ENCODE results near the gene RAE1. TPM values are rescaled to one million over a fixed set of nuclear protein-coding genes. Genes with fewer than 3 reads are reported as not detected.

Gene RAE1
- total and polyA plus RNA-seq, 2 donors (not counting 1 experiment from before 2014, with no cell fraction given), result 27.2 to 39.4 TPM

DNA sequence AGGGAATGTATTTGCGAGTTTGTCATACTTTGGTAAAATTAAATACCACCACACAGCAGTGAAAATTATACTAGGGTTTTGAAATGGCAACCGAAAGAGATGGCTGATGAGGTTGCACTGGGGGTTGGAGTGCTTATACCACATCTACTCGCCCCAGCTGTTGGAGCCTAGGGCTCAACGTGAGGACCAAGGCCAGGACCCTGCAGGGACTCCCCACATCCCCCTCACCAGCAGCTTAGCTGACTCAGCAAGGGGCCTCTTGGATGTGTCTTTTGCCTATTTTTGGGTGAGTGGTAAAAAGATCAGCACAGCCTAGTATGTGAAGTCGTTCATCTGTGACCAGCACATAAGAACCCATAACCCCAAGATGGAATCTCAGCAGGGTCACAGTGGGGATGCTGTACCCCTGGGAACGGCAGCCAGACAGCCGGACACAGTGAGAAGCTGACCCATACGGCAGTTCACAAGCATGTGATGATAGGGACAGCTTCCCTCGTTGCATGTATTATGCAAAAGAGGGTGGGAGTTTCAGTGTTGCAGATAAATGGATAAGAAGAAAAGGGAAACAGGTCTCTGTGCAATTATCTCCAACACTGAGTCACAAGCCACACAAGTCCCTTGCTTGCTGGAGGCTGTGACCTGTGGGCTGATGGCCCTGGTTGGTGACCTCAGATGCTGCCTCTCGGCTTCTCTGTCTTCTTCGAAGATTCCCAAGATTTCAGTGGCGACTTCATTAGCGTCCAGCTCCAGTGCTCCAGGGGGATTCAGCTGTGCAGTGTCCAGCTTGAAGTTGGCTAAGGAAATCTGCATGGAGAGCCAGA lies 42.4 kb upstream of the RAE1 start:
- H2AFZ ChIP-seq (ENCODE audit: low read length), result no peak overlapping the region
- no peak for TF ChIP-seq EZH2 (IDR thresholded peaks at IDR 0.05; ENCODE audit: low read length, missing control alignments)
- TF ChIP-seq, protein P1, sequence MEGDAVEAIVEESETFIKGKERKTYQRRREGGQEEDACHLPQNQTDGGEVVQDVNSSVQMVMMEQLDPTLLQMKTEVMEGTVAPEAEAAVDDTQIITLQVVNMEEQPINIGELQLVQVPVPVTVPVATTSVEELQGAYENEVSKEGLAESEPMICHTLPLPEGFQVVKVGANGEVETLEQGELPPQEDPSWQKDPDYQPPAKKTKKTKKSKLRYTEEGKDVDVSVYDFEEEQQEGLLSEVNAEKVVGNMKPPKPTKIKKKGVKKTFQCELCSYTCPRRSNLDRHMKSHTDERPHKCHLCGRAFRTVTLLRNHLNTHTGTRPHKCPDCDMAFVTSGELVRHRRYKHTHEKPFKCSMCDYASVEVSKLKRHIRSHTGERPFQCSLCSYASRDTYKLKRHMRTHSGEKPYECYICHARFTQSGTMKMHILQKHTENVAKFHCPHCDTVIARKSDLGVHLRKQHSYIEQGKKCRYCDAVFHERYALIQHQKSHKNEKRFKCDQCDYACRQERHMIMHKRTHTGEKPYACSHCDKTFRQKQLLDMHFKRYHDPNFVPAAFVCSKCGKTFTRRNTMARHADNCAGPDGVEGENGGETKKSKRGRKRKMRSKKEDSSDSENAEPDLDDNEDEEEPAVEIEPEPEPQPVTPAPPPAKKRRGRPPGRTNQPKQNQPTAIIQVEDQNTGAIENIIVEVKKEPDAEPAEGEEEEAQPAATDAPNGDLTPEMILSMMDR (conservative IDR thresholded peaks at IDR 0.05 in 1 of 2, IDR thresholded peaks at IDR 0.05 in 1 of 2; ENCODE audit: low read depth in 1 of 2, low read length in 2 of 2), result no peak
- H4K20me1 ChIP-seq (ENCODE audit: control insufficient read depth, extremely low read depth, insufficient read depth, low read length), result no peaks in the 10 kb centered on the region
- H3K9me3 ChIP-seq (ENCODE audit: control insufficient read depth, insufficient read depth, low read depth, low read length), result no peaks in the 10 kb centered on the region
- no peaks in the 10 kb centered on the region for H3K27me3 ChIP-seq (ENCODE audit: control insufficient read depth, insufficient read depth, low read length)
- no peak overlapping the region for H3K27ac ChIP-seq (ENCODE audit: insufficient read depth, low read length)
- no peak overlapping the region for H3K4me2 ChIP-seq (ENCODE audit: extremely low read depth, insufficient read depth, low read length)
- DNase-seq (ENCODE audit: low read depth in 2 of 2), result no peak
- H3K4me3 ChIP-seq (replicated peaks in 1 of 4; ENCODE audit: control extremely low read depth in 1 of 4, insufficient read depth in 1 of 4, low read depth in 3 of 4, low read length in 4 of 4), result no peak overlapping the region
- H3K9ac ChIP-seq (ENCODE audit: insufficient read depth, low read length), result no peak overlapping the region
- no peaks in the 10 kb centered on the region for H3K79me2 ChIP-seq (ENCODE audit: control insufficient read depth, insufficient read depth, low read length)
- H3K4me1 ChIP-seq (ENCODE audit: control insufficient read depth, extremely low read depth, insufficient read depth, low read length), result no peaks in the 10 kb centered on the region
- H3K36me3 ChIP-seq (ENCODE audit: control insufficient read depth, insufficient read depth, low read length), result no peaks in the 10 kb centered on the region

DNA sequence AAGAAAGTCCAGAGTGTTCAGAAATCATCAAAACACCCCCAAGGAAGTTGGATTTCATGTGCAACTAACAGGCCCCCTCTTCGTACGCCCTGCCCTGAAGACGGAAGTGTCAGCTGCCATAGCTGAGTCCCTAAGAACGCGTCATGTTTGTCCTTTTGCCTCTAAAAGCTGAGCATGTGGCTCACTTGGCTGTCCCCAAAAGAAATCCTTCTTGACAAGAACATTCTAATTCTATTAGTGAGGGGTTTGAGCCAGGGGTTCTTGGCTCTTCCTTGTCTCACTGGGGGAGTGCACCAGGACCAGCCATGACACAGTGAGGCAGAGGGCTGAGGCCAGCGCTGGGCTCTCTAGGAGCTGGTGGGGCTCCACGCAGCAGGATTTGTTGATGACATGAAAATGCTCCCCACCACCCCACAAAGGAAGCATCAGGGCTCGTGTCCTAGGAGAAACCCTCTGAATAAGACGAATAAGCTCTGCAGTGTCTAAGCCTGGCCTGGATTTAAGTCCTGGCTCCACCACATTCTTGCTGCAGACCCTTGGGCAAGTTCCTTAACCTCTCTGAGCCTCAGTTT lies 41.4 kb upstream of the RAE1 start:
- Histone ChIP-seq H4K20me1 (ENCODE audit: control insufficient read depth, extremely low read depth, insufficient read depth, low read length) (no peaks in the 10 kb centered on the region), H3K27me3 (ENCODE audit: control insufficient read depth, insufficient read depth, low read length) (no peaks in the 10 kb centered on the region), H3K79me2 (ENCODE audit: control insufficient read depth, insufficient read depth, low read length) (no peaks in the 10 kb centered on the region), H3K36me3 (ENCODE audit: control insufficient read depth, insufficient read depth, low read length) (no peaks in the 10 kb centered on the region), H3K27ac (ENCODE audit: insufficient read depth, low read length) (no peak overlapping the region), H3K4me1 (ENCODE audit: control insufficient read depth, extremely low read depth, insufficient read depth, low read length) (no peaks in the 10 kb centered on the region), H3K9ac (ENCODE audit: insufficient read depth, low read length) (no peak overlapping the region), H2AFZ (ENCODE audit: low read length) (no peak overlapping the region), H3K4me3 (replicated peaks in 1 of 4; ENCODE audit: control extremely low read depth in 1 of 4, insufficient read depth in 1 of 4, low read depth in 3 of 4, low read length in 4 of 4) (no peak overlapping the region), H3K9me3 (ENCODE audit: control insufficient read depth, insufficient read depth, low read depth, low read length) (no peaks in the 10 kb centered on the region), H3K4me2 (ENCODE audit: extremely low read depth, insufficient read depth, low read length) (no peak overlapping the region)
- TF ChIP-seq, protein P1 (conservative IDR thresholded peaks at IDR 0.05 in 1 of 2, IDR thresholded peaks at IDR 0.05 in 1 of 2; ENCODE audit: low read depth in 1 of 2, low read length in 2 of 2), result no peak
- no peak for TF ChIP-seq EZH2 (IDR thresholded peaks at IDR 0.05; ENCODE audit: low read length, missing control alignments)
- DNase-seq (ENCODE audit: low read depth in 2 of 2), result no peak

DNA sequence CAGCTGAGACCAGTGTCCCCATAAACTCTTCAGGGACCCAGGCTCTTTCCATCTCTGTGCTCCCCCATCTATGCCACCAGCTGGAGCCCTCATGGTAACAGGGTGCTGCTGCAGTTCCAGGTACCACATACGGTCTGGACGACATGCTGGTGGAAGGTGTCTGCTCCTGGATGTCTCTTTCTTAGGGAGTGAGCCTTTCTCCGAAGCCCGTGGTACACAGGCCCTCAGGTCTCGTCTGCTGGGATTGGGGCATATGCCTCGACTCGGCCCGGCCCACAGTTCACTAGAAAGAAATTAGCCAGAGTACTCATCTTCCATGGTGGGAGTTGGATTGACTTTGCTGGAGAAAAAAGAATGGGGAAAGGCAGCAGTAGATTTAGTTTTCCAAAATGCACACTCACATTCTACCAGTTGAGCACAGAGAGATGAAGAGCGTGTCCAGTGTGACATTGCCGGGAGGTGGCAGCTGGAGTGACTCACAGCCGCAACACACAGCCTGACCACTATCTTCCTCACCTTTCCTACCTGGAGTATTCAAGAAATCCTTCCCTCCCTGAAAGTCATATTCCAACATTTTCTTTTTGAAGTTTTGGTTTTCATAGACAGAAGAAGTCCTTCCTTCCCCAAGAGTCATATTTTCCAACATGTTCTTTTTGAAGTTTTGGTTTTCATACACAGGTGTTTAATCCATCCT lies 40.1 kb upstream of the RAE1 start:
- Histone ChIP-seq H3K4me2 (ENCODE audit: extremely low read depth, insufficient read depth, low read length) (no peak overlapping the region), H3K27ac (ENCODE audit: insufficient read depth, low read length) (no peak overlapping the region), H3K4me1 (ENCODE audit: control insufficient read depth, extremely low read depth, insufficient read depth, low read length) (no peaks in the 10 kb centered on the region), H3K79me2 (ENCODE audit: control insufficient read depth, insufficient read depth, low read length) (no peaks in the 10 kb centered on the region), H3K9me3 (ENCODE audit: control insufficient read depth, insufficient read depth, low read depth, low read length) (no peaks in the 10 kb centered on the region), H3K27me3 (ENCODE audit: control insufficient read depth, insufficient read depth, low read length) (no peaks in the 10 kb centered on the region), H3K4me3 (replicated peaks in 1 of 4; ENCODE audit: control extremely low read depth in 1 of 4, insufficient read depth in 1 of 4, low read depth in 3 of 4, low read length in 4 of 4) (no peak overlapping the region), H3K9ac (ENCODE audit: insufficient read depth, low read length) (no peak overlapping the region), H2AFZ (ENCODE audit: low read length) (no peak overlapping the region), H3K36me3 (ENCODE audit: control insufficient read depth, insufficient read depth, low read length) (no peaks in the 10 kb centered on the region), H4K20me1 (ENCODE audit: control insufficient read depth, extremely low read depth, insufficient read depth, low read length) (no peaks in the 10 kb centered on the region)
- no peak for TF ChIP-seq EZH2 (IDR thresholded peaks at IDR 0.05; ENCODE audit: low read length, missing control alignments)
- TF ChIP-seq, protein P1 (conservative IDR thresholded peaks at IDR 0.05 in 1 of 2, IDR thresholded peaks at IDR 0.05 in 1 of 2; ENCODE audit: low read depth in 1 of 2, low read length in 2 of 2), result no peak
- DNase-seq (ENCODE audit: low read depth in 2 of 2), result no peak

Measured in fibroblast of lung (primary cell).